Fibroblast of skin of left biceps (primary cell): ENCODE results near the gene OLFML1.
"Not testable (repeated sequence)": the region's sequence is repeated elsewhere in the genome, so short reads cannot be mapped to it uniquely, and the experiment has no call there.

Experiments used
- DNase-seq, 2 experiments: peaks; one replicate each; pipeline ENCODE4 v3.0.0-alpha.2; 2013; ENCODE audit warnings: low read depth in 2 of 2

The OLFML1 gene

GRCh38 chr11:7512525-7513233, 27.4 kb downstream of the OLFML1 start:
- DNase-seq, result no peak

GRCh38 chr11:7513234-7514098, 28.2 kb downstream of the OLFML1 start, which contains the start of gene PPFIBP2:
Gene PPFIBP2 (plus strand): TSS chr11:7513999. CDS start chr11:7549476, 35,477 bp downstream.
- DNase-seq, result peak in 1 of 2 experiments; percentile 18

- DNase-seq, result no peak
Measured at GRCh38 chr11:7514099-7514591, 28.8 kb downstream of the OLFML1 start.

- no peak for DNase-seq
Measured at GRCh38 chr11:7515447-7515886, 30.2 kb downstream of the OLFML1 start.

GRCh38 chr11:7516475-7516874, 31.2 kb downstream of the OLFML1 start:
- no peak for DNase-seq

- DNase-seq, result not testable (repeated sequence)
Measured at GRCh38 chr11:7517743-7518142, 32.4 kb downstream of the OLFML1 start.

GRCh38 chr11:7518811-7519562, 33.7 kb downstream of the OLFML1 start:
- DNase-seq, result no peak

GRCh38 chr11:7520011-7520942, 35.0 kb downstream of the OLFML1 start:
- DNase-seq, result no peak

- no peak for DNase-seq
Measured at GRCh38 chr11:7520981-7521487, 35.7 kb downstream of the OLFML1 start.

- DNase-seq, result no peak
Measured at GRCh38 chr11:7522121-7522520, 36.8 kb downstream of the OLFML1 start.

- no peak for DNase-seq
Measured at GRCh38 chr11:7522546-7522945, 37.2 kb downstream of the OLFML1 start.

- no peak for DNase-seq
Measured at GRCh38 chr11:7523416-7524210, 38.3 kb downstream of the OLFML1 start.

- no peak for DNase-seq
Measured at GRCh38 chr11:7524462-7525235, 39.3 kb downstream of the OLFML1 start.

- no peak for DNase-seq
Measured at GRCh38 chr11:7525424-7525823, 40.1 kb downstream of the OLFML1 start.

GRCh38 chr11:7527029-7527428, 41.7 kb downstream of the OLFML1 start:
- DNase-seq, result no peak

GRCh38 chr11:7528514-7529049, 43.3 kb downstream of the OLFML1 start:
- DNase-seq, result no peak

GRCh38 chr11:7530013-7530640, 44.8 kb downstream of the OLFML1 start:
- DNase-seq, result no peak

- DNase-seq, result no peak
Measured at GRCh38 chr11:7531011-7531410, 45.7 kb downstream of the OLFML1 start.
